GM19397 (cell line): ENCODE data around the gene SHISAL1.
"Not testable (repeated sequence)": the region's sequence is repeated elsewhere in the genome, so short reads cannot be mapped to it uniquely, and the experiment has no call there.

Source experiments
- ATAC-seq: cut with Tn5 transposase; IDR thresholded peaks from one replicate; pipeline ENCODE4 v1.9.1; 2021; ENCODE audit warnings: mild to moderate bottlenecking, moderate library complexity; ENCODE audit not compliant: unreplicated experiment

The SHISAL1 gene

DNA sequence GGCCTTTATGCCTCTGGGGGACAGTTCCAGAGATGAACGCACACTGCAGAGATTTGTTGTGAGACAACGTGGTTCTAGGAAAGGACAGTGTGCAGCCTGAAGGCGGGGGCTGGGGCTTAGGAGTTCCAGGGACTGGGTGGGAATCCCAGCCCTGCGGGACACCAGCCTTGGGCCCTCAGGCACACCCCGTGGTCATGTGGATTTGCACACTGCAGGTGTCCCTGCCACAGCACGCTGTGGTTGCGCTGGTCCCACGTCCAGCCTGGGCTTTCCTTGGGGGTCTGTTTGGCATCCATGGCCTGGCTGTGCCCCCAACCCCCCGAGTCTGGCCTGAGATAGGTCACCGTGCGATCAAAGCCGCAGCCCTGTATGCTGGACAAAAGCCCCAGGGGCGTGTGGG lies 7.3 kb downstream of the SHISAL1 start:
- ATAC-seq = no peak

DNA sequence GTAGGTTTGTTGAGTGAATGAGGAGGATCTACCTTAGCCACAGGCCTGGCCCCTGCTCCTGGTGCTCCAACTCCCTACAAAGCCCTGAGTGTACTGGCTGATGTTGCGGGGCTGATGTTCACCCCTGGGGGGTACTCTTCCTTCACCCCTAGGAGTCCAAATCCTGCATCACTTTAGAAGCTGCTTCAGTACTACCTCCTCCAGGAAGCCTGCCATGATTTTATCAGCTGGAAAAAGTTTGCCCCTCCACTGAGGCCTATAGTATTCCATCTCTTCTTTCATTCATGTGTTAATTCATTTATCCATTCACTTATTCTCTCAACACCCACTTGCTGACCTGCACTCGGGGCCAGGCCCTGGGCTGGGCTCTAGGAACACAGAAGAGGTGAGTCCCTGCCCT lies 7.8 kb downstream of the SHISAL1 start:
- ATAC-seq = no peak

DNA sequence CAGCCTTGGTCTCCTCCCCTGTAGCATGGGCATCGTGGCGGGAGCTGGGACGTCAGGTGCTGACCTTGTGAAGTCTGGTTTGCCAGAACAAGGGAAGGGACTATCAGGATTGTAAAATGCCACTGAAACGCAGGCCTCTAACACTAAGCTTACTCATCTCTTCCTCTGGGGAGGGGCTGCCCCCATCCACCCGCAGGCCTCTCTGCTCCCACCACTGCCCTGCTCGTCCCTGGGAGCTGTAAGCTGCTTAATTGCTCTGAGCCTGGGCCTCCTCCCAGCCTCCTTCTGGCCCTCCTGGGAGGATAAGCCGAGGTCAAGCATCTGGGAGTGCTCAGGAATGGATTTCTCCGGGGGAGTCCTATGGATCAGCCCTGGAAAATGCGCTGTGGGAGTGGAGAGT lies 8.4 kb downstream of the SHISAL1 start:
- ATAC-seq = no peak

DNA sequence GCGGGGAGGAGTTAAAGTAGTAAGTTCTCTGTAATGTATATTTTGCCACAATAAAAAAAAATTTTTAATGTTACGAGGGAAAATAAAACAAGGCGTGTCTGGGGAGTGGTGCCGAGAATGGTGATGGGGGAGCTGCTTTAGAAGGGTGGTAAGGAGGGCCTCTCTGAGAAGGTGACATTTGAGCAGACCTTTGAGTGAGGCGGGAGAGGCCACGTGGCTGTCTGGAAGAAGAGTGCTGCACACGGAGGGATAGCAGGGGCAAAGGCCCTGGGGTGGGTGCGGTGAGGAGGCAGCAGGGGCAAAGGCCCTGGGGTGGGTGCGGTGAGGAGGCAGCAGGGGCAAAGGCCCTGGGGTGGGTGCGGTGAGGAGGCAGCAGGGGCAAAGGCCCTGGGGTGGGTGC lies 10.4 kb downstream of the SHISAL1 start:
- not testable (repeated sequence) for ATAC-seq

DNA sequence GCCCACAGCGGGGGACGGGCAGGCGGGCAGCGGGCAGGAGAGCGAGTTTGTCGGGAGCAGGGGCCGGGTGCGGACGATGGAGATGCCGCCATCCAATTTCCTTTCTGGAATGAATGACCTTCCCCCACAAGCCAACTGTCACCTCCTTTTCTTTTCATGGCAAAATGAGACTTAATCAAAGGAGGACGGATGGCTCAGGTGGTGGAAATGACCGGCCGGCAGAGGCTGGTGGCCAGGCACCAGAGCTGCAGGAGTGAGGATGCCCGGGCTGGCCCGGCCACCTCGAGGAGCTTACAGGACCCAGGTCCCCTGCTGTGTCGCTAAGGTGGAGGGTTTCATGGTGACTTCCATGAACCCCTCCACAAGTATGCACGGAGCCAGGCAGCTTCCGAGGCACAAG lies 11.7 kb downstream of the SHISAL1 start:
- ATAC-seq = no peak

DNA sequence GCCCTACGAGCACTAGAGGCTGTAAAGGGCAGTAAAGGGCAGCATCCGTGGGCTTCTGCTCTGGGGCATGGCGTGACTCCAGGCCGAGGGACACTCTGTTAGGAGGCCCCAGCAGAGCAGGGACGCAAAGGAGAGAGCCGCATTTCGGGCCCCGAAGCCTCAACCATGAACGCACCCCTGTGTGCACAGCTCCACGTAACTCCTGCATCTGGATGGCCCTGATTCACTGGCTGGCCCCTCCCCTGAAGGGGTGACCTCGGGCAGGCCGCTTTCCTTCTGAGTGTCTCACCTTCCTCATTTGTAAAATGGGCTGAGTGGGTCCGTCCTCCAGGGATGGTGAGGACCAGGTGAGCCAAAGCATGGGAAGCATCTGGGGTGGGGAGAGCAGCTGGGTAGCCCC lies 13.6 kb downstream of the SHISAL1 start:
- ATAC-seq = no peak

DNA sequence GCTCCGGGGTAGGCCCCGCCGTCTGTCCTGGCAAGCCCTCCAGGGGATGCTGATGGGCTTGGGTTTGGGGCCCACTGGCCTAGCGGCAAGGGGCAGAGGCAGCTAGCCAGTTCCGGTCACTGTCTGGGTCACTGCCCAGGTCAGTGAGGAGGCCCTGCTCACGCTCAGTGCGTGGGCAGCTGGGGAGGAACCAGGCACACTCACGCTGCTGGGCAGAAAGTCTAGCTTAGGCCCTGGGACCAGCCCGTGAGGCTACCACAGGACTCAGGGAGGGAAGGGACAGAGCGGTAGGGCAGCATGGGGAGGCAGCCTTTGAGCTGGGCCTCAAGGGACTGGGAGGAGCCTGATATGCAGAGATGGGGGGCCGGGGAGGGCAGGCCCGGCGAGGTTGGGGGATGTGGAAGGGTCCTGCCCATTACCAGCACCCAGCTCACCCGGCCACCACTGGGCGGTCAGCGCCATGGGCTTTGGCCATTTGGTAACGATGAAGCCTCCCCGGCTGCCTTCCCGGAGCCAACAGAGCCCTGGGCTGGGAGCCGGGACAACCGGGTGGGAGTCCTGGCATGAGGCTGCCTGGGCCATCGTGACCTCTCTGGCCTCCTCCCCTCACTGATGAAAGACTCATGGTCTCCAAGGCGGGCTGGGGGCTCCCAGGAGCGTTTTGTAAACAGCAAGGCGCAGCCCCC lies 14.2 kb downstream of the SHISAL1 start:
- no peak for ATAC-seq

DNA sequence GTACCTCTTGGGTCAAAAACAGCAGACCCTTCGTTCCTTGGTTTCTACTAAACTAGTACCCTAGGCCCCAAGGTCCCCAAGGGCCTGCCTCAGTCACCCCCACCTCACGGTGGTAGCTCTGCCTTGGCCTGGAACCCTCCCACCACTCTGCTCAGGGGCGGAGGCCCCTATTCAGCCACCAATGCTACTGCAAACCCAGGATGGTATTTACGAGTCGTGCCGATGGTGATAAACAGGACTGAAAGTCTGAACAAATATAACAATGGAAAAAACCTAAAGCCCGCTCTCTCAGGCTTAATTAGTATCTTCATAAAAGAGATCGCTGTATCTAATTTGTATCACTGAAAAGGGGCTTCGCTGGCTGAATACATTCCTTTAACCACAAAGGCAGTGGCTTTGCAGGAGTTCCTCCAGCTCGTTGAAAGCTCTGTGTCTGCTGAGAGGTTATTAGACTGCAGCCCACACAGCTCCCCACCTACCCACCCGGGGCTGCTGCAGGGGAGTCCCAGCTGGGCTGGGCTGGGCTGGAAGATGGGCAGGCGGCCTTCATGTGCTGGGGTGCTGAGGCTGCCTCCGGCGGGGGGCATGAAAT lies 15.2 kb downstream of the SHISAL1 start:
- no peak for ATAC-seq

DNA sequence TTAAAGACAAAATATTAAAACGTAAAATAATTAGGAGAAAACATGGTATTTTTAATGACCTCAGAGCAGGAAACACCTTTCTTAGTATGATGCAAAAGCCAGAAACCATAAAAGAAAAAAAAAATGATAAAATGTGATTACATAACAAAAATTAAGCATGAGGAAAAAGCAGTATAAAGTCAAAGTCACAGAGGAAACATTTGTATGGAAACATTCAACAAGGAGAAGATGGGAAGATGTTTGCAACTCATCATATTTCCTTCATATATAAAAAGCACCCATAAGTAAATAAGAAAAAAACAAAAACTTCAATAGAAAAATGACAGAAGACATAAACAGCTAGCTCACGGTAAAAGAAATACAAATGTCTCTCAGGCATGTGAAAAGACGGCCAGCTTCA lies 17.3 kb downstream of the SHISAL1 start:
- ATAC-seq = no peak

DNA sequence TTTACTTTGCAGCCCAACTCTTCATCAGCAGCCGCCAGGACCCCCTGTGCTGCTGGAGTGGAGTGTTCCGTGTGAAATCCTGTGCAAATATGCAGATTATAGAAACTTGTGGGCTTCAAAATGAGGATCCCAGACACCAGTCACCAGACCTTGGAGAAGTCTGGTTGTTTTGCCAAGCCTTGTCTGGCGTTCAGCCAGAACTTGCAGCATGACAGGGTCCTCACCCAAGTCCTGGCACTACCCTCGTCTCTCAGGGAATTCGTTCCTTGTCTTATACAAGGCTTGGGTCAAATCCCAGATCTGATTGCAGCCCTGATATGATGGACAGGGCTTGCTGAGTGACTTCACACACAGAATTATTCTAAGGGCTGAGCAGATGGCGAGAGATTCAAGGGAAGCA lies 18.9 kb downstream of the SHISAL1 start:
- no peak for ATAC-seq

DNA sequence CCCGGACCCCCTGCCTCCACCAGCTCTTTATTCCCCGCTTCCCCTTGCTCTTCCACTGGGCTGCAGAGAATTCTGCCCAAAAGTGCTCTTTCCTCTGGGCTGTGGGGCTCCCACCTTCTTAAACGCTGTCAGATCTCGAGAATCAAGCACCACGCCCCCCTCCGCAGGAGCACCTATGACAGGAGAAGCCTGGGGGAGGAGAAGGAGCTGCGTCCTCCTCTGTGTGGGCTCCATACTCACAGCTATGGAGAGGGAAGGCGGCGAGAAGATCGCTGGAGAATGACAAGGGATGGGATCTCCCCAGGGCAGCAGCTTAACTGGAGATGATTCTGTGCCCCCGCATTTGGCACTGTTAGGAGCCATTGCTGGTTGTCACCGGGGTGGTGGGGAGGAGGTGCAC lies 19.7 kb downstream of the SHISAL1 start:
- ATAC-seq = no peak

DNA sequence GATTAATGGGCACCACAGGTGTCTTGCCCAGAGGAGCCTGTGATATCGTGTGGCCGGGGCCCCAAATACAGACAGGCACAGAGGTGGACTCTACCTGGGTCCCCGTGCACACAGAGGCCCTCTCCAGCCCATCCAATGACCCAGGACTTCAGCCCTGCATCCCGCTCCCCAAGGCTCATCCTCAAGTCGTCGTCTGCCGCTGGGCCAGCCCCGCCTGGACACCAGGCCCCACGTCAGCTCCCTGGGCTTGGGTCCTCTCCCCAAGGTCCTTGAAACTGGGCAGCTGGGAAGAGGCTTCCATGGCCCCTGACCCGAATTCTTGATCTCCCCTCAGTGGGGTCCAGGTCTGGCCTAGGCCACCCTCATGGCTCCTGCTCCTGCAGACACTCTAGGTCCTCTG lies 20.2 kb downstream of the SHISAL1 start:
- no peak for ATAC-seq

DNA sequence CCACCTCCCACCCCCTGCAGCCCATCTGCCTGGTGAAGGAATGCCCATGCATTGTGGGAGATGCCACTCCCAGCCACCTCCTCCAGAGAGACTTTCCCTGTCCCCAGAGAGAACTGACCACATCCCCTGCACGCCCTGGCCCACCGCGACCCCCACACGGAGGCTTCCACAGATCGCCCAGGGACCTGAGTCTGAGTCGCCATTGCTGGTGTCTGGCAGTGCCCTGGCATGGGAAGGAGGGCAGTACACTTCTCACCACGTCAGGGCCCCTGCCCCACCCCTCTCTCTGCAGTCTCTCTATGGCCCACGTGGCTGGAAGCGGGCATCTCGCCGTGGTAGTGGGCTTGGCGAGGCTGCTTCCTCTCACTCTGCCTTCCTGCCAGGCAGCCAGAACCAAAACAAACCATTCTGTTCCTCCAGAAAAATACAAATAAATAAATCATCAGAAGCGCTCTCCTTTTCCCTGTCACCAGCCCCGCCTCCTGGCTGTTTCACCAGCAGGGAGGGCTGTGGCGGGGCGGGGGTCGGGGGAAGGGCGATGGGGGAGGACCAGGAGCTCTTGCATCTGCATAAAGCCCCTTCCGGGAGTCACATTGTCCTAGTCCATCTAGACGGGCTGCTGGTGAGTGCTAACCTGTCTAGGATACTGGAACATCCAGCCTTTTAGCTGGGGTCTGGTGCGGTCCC lies 20.9 kb downstream of the SHISAL1 start:
- ATAC-seq = no peak

DNA sequence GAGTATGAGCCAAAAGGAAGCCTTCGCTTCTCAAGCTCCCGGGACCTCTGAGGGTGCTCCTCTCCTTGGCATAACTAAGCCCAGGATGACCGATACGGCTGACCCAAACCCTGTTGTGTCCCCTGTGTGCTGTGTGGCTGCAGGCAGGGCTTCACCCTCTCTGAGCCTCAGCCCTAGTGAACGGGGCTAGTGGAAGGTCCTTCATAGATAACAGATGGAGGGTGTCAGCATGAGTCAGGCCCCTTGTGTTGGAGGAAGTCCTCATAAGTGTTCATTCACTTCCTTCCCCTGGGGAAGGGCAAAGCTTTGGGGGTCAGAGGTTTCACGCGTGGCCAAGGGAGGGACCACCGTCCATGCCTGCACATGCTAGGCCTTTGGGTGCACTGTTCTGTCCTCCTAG lies 21.5 kb downstream of the SHISAL1 start:
- ATAC-seq = no peak

DNA sequence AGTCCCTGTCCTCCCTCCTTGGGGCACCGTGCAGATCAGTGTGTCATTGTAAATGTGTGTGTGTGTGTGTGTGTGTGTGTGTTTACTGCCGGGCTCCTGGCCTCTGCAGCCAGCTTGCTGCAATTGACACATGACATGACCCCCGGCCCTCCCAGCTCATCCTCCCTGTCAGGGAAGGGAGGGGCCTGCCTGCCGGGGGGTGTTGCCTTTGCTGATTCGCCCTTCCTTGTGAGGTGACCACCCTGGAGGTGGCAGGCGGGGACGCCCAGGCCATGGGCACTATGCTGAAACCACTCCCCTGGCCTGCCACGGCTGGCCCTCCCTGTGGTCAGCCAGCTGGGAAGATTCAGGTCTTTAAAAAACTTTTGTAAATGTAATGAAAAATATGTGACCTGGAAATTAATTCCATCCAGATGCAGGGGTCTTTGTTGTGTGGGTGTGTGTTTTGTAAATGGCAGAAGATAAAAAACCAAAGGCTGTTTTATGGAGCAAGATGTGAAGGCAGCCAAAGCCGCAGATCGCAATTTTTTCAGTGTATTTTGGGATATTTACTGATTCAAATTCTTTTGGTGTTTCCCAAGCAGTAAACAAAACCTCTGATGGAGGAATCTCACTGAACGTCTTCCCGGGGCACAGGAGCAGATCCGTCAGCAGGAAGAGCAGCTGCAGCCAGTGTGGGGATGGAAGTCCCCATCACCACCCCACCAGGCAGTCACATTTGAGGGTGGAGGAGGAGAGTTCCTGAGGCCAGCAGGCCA lies 23.2 kb downstream of the SHISAL1 start:
- no peak for ATAC-seq

DNA sequence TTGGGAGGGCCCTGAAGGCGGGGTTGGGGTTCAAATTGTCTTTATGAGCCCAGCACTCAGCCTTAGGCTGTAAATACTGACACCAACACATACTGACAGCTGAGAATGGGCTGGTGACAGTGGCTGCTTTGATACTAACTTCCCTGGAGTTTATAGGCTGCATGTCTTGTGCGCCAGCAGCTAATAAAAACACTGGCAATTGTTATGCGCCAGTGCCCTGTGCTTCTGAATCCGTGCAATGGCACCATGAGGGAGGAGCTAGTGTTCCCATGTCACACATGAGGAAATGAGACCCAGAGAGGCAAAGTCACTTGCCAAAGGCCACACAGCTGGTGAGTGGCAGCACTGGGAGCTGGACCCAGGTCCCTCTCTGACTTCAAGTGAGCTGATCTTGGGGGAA lies 23.8 kb downstream of the SHISAL1 start:
- ATAC-seq = no peak

DNA sequence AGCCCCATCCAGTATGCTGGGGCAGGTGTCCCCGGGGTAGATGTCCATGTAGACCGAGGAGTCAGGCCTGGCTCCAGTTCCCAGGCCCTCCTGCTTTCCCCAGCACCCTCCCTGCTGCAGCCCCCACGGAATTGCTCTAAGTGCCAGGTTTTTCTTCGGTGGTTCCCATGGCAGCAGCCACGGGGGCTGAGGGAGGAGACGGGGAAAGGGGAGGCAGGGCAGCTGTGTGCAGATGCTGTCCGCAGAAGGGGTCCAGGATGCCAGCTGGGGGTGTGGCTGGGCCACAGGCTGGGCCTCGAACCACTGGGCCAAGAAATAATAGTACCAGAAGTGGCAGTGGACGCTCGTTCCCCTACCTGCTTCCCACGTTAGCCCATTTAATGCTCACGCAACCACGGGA lies 25.0 kb downstream of the SHISAL1 start:
- no peak for ATAC-seq

DNA sequence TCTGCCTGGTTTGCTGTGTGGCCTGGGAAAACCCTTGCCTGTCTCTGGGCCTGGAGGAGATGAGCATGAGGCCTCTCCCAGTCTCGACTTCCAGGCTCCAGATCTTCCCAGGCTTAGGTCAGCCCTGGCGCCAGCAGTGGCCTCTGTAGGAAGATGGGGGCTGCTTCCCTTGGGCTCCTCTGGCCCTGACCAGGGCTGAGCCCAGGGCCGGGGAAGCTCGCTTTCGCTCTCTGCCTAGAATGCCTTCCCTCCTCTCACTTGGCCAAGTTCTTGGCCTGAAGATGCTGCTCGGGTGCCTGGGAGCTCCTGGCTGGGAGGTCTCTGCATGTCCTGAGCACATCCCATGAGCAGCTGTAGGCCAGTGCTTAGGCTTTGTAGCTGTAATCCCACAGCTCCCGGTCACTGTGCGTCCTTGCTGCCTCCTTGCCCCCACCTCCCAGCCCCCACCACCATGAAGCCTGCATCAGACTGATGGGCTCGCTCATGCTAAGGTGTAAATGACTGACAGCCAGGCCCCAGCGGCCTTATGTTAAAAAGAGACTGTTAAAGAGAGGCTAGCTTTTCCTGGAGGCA lies 25.5 kb downstream of the SHISAL1 start:
- no peak for ATAC-seq

DNA sequence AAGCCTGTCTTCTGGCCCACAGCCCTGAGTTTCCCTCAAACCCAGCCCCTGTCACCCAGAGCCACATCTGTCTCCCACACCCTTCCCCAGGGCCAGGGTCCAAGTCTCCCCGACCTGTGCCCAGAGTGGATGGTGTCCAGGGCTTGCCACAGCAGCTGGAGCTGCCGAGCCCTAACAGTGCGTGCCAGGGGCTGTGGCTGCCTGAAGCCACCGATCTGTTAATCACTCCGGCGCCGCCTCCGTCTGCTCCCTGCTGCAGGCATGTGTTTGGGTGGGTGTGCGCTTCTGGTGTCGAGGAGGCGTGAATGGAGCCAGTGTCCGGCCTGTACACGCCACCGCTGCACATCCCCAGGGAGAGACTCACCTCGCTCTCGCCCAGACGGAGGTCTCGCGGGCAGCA lies 26.1 kb downstream of the SHISAL1 start:
- ATAC-seq = no peak

DNA sequence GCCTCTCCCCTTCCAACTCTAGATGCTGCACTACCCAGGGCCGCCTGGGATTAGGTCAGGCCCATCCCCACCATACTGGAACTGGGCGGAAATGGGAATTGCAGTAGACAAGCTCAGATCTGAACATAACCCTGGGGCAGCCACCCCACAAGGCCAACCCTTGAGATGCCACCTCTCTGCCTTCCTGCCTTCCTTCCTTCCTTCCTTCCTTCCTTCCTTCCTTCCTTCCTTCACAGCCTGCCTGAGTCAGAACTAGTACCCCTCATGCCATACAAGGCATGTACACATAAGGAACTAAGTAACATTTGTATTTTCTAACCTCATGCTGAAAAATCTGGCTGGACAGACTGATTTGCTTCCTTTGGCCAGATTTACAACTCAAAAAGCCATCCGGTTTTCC lies 28.0 kb downstream of the SHISAL1 start:
- no peak for ATAC-seq
